ENCODE data around the gene FSHR.

The FSHR gene

GRCh38 chr2:49154140-49154539 is at the start of gene FSHR:
TSS of gene FSHR (minus strand) at chr2:49154515. CDS start at chr2:49154417, 98 bp downstream.
- DNase-seq (ENCODE audit: extremely low read depth in 1 of 2, low read depth in 1 of 2): no peak

- no peak for DNase-seq (ENCODE audit: extremely low read depth in 1 of 2, low read depth in 1 of 2)
Measured at GRCh38 chr2:49199266-49199665, 45.0 kb upstream of the FSHR start.

- no peak for DNase-seq (ENCODE audit: extremely low read depth in 1 of 2, low read depth in 1 of 2)
Measured at GRCh38 chr2:49194701-49195100, 40.4 kb upstream of the FSHR start.

GRCh38 chr2:49192036-49192435 is 37.7 kb upstream of the FSHR start:
- DNase-seq (ENCODE audit: extremely low read depth in 1 of 2, low read depth in 1 of 2): no peak

- DNase-seq (ENCODE audit: extremely low read depth in 1 of 2, low read depth in 1 of 2): no peak
Measured at GRCh38 chr2:49189512-49190225, 35.4 kb upstream of the FSHR start.

GRCh38 chr2:49186050-49186648 is 31.8 kb upstream of the FSHR start:
- DNase-seq (ENCODE audit: extremely low read depth in 1 of 2, low read depth in 1 of 2): no peak

- DNase-seq (ENCODE audit: extremely low read depth in 1 of 2, low read depth in 1 of 2): no peak
Measured at GRCh38 chr2:49178656-49179055, 24.3 kb upstream of the FSHR start.

GRCh38 chr2:49177194-49177593 is 22.9 kb upstream of the FSHR start:
- DNase-seq (ENCODE audit: extremely low read depth in 1 of 2, low read depth in 1 of 2): no peak

GRCh38 chr2:49175831-49176230 is 21.5 kb upstream of the FSHR start:
- no peak for DNase-seq (ENCODE audit: extremely low read depth in 1 of 2, low read depth in 1 of 2)

GRCh38 chr2:49174750-49175149 is 20.4 kb upstream of the FSHR start:
- DNase-seq (ENCODE audit: extremely low read depth in 1 of 2, low read depth in 1 of 2): no peak

GRCh38 chr2:49167131-49167530 is 12.8 kb upstream of the FSHR start:
- no peak for DNase-seq (ENCODE audit: extremely low read depth in 1 of 2, low read depth in 1 of 2)

- DNase-seq (ENCODE audit: extremely low read depth in 1 of 2, low read depth in 1 of 2): no peak
Measured at GRCh38 chr2:49165662-49166061, 11.3 kb upstream of the FSHR start.

- DNase-seq (ENCODE audit: extremely low read depth in 1 of 2, low read depth in 1 of 2): no peak
Measured at GRCh38 chr2:49164729-49165128, 10.4 kb upstream of the FSHR start.

GRCh38 chr2:49162151-49162550 is 7.8 kb upstream of the FSHR start:
- no peak for DNase-seq (ENCODE audit: extremely low read depth in 1 of 2, low read depth in 1 of 2)

GRCh38 chr2:49154891-49155290 is 576 bp upstream of the FSHR start:
- DNase-seq (ENCODE audit: extremely low read depth in 1 of 2, low read depth in 1 of 2): no peak

- DNase-seq (ENCODE audit: extremely low read depth in 1 of 2, low read depth in 1 of 2): no peak
Measured at GRCh38 chr2:49153252-49153651, 1.1 kb downstream of the FSHR start.

GRCh38 chr2:49152824-49153223 is 1.5 kb downstream of the FSHR start:
- no peak for DNase-seq (ENCODE audit: extremely low read depth in 1 of 2, low read depth in 1 of 2)

- DNase-seq (ENCODE audit: extremely low read depth in 1 of 2, low read depth in 1 of 2): no peak
Measured at GRCh38 chr2:49146401-49146800, 7.9 kb downstream of the FSHR start.

GRCh38 chr2:49131801-49132200 is 22.5 kb downstream of the FSHR start:
- DNase-seq (ENCODE audit: extremely low read depth in 1 of 2, low read depth in 1 of 2): no peak

GRCh38 chr2:49129034-49129433 is 25.3 kb downstream of the FSHR start:
- DNase-seq (ENCODE audit: extremely low read depth in 1 of 2, low read depth in 1 of 2): no peak

- DNase-seq (ENCODE audit: extremely low read depth in 1 of 2, low read depth in 1 of 2): no peak
Measured at GRCh38 chr2:49123600-49123999, 30.7 kb downstream of the FSHR start.

- DNase-seq (ENCODE audit: extremely low read depth in 1 of 2, low read depth in 1 of 2): no peak
Measured at GRCh38 chr2:49122107-49122506, 32.2 kb downstream of the FSHR start.

- DNase-seq (ENCODE audit: extremely low read depth in 1 of 2, low read depth in 1 of 2): no peak
Measured at GRCh38 chr2:49113046-49113445, 41.3 kb downstream of the FSHR start.
